ENCODE measurements around the gene PLEKHA7.
A peak's percentile ranks its signal among the peaks of the same experiment; 100 is the strongest.
"Not testable (repeated sequence)": the region's sequence is repeated elsewhere in the genome, so short reads cannot be mapped to it uniquely, and the experiment has no call there.

Gene PLEKHA7

GRCh38 chr11:17004486-17005148 is 9.6 kb downstream of the PLEKHA7 start:
- no peak for DNase-seq

- no peak for DNase-seq
Measured at GRCh38 chr11:17003426-17003825, 10.8 kb downstream of the PLEKHA7 start.

- DNase-seq: no peak
Measured at GRCh38 chr11:17002543-17002942, 11.7 kb downstream of the PLEKHA7 start.

- DNase-seq: no peak
Measured at GRCh38 chr11:17001806-17002205, 12.4 kb downstream of the PLEKHA7 start.

DNA sequence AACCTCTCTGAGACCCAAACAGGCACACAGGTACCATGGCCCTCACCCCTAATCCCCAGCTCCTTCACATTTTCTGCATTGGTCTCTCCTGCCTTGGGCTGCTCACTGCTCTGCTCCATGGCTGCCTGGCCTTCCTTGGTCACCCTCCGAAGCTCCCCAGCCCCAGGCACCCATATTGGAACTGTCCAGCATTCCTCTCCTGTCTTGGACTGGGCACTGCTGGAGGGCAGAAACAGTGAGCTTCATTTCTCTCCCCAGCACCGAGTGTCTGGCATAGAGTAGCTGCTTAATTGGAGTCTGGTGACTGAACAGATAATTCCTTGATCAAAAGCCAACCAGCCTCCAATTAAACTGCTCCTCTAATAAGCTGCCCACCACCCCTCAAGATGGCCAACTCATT is 13.2 kb downstream of the PLEKHA7 start:
- no peak for DNase-seq

DNA sequence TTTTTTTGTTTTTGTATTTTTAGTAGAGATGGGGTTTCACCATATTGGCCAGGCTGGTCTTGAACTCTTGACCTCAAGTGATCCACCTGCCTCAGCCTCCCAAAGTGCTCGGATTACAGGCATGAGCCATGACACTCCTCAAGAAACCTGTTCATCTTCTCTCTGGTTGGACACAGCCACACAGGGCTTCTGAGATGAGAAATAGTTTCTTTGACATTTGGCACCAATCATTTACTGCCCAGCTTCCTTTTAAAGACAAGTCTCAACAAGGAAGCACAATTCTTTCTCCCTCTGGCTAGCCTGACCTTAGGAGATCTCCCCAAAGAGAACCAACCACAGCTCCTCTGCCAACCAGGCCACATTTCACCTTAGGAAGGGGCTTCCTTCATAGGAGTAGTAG is 14.0 kb downstream of the PLEKHA7 start:
- not testable (repeated sequence) for DNase-seq

- no peak for DNase-seq
Measured at GRCh38 chr11:16999116-16999515, 15.1 kb downstream of the PLEKHA7 start.

- DNase-seq: no peak
Measured at GRCh38 chr11:16997624-16998023, 16.6 kb downstream of the PLEKHA7 start.

DNA sequence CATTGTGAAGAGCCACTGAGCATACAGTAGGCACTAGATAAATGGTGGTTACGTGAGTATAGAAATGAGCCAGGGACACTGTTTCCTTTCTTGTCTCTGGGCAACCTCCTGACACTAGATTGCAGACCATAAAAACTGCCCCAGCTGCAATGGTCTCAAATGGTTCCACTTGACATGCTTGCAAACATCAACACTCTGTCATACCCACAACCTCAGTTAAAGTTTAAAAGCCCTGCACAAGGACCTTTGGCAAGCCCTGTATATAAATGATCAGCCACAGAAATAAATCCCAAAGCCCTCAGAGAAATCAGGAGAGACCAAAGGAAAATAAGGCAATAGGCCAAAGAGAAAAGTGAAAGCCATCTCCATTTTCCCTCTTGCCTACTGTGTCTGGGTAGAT is 20.7 kb downstream of the PLEKHA7 start:
- DNase-seq: no peak

DNA sequence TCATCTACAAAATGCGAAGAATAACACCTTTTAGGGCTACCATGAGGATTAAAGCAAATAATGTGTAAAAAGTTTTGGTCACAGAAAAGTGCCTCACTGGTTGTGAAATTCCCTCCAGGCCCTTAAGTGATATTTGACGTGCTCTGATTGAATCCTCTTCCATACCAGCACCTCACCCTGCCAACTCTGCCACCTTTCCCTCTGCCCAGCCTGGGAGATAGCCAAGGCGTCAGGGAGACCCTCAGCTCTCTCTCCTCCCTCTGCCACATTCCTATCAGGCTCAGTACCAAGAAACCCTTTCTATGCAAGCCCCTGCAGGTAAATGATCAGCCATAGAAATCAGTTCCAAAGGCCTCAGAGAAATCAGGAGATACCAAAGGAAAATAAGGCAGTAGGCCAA is 21.4 kb downstream of the PLEKHA7 start:
- no peak for DNase-seq

DNA sequence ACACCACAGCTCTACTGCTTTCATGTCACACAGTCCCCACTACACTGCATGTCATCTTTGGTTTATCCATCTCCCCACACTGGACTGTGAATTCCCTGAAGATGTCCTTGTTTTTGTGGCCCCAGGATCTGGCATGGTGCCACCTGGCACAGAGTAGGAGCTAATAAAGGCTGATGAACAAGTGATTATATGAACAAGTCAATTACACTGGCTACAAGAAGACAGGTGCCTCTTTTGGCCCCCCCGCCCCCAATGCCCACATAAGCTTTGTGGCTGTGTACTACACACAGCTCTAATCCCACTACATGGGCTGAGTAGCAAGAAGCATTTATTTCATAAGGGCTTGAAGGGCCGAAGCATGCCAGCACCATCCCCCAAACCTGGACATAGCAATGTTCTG is 24.7 kb downstream of the PLEKHA7 start:
- no peak for DNase-seq

- DNase-seq: no peak
Measured at GRCh38 chr11:16987205-16987568, 27.0 kb downstream of the PLEKHA7 start.

DNA sequence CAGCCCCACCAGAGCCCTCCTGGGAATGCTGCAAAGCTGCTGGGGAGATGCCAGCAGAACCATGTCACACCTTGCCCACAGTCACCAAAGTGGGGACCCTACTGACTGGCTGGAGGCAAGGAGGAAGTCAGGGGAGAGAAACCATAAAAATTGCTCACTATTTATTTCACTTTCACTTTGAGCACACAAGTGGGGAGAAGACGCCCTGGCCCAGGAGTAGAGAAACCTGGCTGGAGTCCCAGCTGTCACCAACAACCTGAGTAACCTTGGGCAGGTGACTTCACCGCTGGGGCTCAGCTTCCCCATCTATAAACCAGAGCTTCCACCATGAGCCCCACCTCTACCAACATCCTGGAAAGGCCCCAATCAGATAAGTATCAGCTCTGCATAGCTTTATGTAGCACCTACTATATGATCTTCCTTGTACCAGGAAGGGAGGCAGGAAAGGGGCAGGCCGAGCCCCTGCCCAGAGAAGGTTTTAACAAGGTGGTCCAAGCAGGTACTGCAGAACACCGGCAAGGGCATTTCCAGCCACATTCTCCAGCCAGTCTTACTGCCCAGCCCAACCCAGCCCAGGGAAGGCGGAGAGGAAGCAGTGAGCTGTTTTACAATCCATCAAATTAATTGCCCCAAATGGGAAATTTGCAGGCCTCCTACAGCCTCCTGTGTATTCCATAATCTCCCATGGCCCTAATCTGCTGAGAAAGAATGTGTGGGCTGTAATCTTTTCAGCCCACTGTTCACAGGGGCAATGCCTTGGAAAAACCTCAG is 27.6 kb downstream of the PLEKHA7 start:
- peak; percentile 66 for DNase-seq

DNA sequence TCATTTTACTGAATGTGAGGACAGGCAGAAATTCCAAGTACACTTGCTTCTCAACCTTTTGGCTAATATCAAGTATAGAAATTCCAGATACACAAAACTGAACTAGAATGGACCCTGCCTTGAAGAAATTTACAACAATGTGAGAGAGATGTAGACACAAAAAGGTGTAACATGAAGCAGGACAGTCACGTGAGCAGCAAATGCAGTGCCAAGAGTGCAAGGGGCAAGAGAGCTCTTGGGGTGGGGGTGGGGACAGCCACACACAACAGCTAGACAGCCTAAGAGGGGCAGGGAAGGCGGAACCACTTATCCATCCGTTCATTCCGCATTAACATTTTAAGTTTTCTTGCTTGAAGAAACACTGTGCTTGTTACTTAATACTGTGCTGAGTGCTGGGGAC is 28.9 kb downstream of the PLEKHA7 start:
- no peak for DNase-seq

GRCh38 chr11:16984229-16984628 is 30.0 kb downstream of the PLEKHA7 start:
- no peak for DNase-seq

GRCh38 chr11:16982809-16983208 is 31.4 kb downstream of the PLEKHA7 start:
- DNase-seq: no peak

- no peak for DNase-seq
Measured at GRCh38 chr11:16982256-16982671, 31.9 kb downstream of the PLEKHA7 start.

DNA sequence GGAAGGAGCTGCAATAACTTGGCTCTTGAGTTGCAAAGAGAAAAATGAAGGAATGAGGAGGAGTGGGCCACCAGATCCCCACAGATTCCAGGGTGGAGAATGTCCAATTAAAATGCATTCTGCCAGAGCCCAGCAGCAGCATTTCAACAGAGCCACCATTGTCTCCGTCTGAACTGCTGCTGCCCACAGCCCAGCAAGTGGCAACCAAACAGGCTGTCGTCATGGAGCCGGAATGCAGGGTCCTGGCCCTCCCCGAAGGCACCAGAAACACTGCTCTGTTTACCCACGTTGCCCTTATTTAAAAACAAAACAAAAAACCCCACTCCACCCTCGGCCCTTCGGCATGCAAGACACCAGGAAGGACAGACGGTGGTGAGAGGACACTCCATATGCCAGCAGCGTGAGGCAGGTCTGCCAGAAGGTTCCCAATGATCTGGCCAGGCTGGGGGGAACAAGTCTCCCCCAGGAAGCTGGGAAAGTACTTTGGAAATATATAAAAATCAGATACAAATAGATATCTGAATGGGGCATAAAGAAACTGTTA is 32.5 kb downstream of the PLEKHA7 start:
- DNase-seq: no peak

- no peak for DNase-seq
Measured at GRCh38 chr11:16979703-16980622, 34.3 kb downstream of the PLEKHA7 start.

DNA sequence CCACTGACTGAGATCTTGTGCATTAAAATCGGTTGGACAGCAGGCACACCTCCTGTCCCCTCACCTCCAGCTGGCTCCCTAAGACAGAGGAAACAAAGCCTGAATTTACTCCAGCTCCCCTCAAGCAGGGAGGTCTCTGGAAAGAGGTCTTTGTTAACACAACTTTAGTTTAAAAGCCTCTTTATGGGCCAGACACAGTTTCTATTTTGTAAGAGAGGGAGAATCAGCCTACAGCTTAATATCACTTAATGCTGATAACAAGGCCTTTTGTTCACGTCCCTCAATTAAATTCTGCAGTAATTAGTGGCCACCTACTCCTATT is 36.3 kb downstream of the PLEKHA7 start:
- DNase-seq: no peak

DNA sequence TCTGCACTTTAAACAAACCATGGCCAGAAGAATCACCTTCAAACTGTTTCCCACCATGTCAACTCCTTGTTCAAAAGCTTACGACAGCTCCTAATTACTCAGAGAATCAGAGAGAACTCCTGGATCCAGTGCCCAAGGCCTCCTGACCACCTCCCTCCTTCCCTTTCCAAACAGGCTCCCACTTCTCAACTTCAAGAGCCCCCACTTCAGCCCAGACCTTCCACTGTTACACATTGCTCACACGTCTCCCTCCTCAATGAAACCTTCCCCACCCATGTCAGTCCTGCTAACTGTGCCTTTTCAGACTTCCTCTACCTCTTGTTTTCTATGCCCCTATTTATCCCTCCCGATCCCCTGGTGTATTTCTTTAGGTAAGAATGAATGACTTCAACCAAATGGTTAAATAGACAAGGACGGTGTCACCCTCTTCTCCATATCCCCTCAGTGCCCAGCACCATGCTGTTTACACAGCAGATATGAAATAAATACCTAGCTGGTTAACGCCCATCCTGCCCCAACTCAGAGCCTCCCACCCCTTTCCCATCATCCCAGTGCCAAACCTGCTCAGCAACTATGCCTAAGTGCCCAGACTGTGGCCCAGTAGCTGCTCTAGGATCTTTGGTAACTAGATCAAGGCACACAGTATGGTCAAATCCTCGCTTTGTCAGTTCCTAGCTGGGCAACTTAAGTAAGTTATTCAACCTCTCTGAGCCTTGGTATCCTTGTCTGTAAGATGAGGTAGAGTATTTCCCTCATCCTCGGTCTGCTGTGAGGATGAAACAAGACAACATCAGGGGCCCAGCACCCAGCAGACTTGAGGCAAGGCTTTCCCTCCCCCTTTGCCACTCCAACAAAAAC is 36.8 kb downstream of the PLEKHA7 start:
- no peak for DNase-seq

GRCh38 chr11:16976379-16976778 is 37.8 kb downstream of the PLEKHA7 start:
- DNase-seq: no peak

- DNase-seq: no peak
Measured at GRCh38 chr11:16975906-16976305, 38.3 kb downstream of the PLEKHA7 start.

Measured in CD4-positive, alpha-beta T cell treated with Interleukin-21 for 1 hour (primary cell).